Measurements from ENCODE around the gene C12orf75.
"Not testable (repeated sequence)": the region's sequence is repeated elsewhere in the genome, so short reads cannot be mapped to it uniquely, and the experiment has no call there.

C12orf75 gene

DNA sequence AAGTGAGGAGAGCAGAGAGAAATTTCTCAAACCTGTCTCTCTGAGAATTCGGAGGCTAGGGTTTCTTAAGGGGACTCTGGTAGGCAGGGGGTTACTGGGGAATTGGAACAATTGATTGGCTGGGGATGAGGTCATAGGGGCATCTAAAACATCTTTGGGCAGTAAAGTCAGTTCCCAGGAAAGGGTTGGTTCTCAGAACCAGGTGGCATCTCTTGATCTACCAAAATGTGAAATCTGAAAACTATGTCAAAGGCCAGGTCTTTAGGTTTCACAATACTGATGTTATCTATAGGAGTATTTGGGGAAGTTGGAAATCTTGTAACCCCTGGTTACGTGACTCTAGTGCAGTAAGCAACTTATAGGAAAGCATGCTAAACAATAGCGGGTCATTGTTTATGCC lies 6.9 kb downstream of the C12orf75 start:
- no peak for DNase-seq

GRCh38 chr12:105338966-105339365 lies 8.5 kb downstream of the C12orf75 start:
- DNase-seq = no peak

DNA sequence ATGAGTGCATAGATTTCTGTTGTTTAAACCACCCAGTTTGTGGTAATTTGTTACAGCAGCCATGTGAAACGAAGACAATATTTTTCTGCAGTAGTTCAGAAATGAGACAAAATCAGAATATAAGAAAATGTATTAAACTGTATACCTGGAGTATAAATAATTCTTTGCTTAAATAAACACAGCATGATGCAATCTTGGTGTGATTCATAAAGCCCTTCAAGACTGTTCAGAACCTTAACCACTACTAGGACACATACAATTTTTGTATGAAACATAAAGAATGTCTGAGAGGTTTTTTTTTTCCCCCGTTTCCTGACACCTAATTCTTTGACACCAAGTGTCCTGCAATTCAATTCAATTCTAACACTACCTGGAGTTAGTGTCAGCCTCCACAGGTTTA lies 10.5 kb downstream of the C12orf75 start:
- DNase-seq = no peak

- not testable (repeated sequence) for DNase-seq
Observed at GRCh38 chr12:105341620-105342019, 11.1 kb downstream of the C12orf75 start.

DNA sequence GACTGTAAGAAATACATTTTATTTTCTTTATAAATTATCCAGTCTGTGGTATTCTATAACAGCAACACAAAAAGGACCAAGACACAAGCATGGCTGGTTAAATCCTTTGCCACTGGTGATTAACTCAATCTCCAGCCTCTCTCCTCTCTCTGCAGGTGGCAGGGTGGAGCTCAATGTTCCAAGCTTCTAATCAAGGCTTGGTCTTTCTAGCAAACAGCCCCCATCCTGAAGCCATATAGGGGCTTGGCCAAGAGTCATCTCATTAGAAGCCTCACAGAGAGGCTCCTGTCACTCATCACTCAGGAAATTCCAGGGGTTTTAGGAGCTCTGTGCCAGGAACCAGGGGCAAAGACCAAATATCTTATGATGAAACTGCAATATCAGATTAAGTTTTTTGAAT lies 12.0 kb downstream of the C12orf75 start:
- DNase-seq = no peak

DNA sequence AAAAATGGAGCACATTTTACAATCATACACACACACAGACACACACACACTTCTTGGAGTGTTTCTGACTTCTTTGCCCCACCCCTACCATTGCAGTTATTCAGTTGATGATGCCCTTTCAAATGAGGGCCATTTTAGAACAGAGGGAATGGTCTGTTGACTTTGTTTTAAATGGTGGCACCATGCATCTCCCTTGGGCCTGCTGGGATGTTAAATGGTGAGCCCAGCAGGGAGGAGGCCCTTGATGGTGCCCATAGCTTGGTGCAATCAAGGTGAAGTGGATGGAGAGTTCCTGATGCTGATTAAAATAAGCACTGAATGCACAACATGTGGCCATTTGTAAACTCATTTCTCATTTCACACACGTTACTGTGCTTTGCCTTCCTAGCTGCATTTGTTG lies 13.3 kb downstream of the C12orf75 start:
- DNase-seq = no peak

DNA sequence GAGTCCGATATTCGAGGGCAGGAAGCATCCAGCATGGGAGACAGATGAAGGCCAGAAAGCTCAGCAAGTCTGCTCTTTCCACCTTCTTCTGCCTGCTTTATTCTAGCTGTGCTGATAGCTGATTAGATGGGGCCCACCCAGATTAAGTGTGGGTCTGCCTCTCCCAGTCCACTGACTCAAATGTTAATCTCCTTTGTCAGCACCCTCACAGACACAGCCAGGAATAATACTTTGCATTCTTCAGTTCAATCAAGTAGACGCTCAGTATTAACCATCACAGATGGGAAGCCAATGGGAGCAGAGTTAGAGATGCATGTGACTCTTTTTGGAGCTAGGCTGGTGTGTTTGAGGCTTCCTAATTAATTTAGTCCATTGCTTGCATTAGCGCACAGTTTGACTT lies 17.0 kb downstream of the C12orf75 start:
- no peak for DNase-seq

DNA sequence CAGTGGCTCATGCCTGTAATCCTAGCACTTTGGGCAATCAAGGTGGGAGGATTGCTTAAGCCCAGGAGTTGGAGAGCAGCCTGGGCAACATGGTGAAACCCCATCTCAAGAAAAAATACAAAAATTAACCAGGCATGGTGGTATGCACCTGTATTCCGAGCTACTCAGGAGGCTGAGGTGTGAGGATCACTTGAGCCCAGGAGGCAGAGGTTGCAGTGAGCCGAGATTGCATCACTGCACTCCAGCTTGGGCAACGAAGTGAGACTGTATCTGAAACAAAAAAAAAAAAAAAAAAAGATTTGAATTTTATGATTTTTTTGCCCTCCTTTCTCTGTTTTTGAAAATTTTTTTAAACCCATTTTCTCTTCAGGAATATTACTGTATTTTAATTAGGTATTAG lies 17.7 kb downstream of the C12orf75 start:
- DNase-seq = no peak

GRCh38 chr12:105348561-105348960 lies 18.1 kb downstream of the C12orf75 start:
- DNase-seq = no peak

DNA sequence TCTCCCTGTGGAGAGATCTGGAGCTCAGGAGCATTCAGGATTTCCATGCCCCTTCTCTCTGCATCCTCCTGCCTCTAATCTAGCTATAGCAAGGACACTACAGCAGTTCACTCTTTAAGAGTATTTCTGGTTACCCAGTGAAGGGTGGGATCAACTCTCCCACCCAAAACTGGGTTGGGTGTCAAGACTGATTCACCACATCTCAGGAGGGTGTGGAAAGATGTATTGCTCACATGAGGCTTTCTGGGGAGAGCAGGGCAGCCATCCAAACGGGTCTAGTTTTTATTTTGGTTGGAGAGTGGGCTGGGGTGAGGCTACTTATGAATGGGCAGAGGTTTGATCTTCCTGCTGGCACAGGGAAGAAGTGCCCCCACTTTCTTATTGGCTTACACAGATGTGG lies 18.6 kb downstream of the C12orf75 start:
- DNase-seq = no peak

GRCh38 chr12:105351523-105351922 lies 21.0 kb downstream of the C12orf75 start:
- no peak for DNase-seq

GRCh38 chr12:105352052-105352451 lies 21.6 kb downstream of the C12orf75 start:
- DNase-seq = no peak

- DNase-seq = no peak
Observed at GRCh38 chr12:105352940-105353635, 22.6 kb downstream of the C12orf75 start.

DNA sequence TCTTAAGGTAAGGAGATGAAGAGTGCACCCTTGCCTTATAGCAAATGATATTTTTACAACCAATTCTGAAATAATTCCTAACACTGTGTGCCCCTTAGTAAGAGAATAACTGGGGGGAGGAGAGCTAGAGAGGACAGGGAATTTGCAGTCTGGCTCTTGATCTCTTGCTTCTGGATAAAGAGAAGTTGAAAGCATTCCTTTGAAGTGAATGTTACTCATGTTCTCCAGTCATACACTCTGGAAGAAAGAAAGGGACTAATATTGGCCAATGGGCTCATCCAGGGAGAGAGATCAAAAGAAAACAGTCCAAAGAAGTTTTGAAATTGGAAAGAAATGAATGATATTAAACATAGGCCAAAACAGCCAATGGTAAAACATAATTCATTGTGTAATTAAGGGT lies 25.3 kb downstream of the C12orf75 start:
- DNase-seq = no peak

DNA sequence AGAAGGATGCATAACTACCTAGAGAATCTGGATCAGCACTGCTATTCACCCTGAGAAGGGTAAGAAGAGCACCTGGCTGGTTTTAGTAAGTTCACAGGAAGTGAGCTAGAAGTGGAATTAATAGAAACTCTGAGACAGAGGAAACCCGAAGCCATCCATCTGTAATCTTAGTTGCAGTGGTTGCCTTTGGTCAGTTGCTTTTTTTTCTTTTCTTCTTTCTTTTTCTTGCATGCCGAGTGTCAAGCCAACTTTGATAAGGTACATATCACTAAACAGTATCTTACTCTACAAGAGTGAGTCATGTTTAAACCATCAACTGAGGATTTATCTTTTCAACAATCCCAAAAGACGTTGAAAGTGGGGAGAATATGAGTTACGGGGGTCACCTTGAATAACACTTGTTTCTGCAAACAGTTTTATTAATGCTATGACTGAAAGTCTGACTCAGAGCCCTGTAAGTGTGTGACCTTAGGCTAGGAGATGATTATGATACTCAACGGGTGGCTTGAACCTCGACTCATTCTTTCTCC lies 26.7 kb downstream of the C12orf75 start:
- DNase-seq = no peak

DNA sequence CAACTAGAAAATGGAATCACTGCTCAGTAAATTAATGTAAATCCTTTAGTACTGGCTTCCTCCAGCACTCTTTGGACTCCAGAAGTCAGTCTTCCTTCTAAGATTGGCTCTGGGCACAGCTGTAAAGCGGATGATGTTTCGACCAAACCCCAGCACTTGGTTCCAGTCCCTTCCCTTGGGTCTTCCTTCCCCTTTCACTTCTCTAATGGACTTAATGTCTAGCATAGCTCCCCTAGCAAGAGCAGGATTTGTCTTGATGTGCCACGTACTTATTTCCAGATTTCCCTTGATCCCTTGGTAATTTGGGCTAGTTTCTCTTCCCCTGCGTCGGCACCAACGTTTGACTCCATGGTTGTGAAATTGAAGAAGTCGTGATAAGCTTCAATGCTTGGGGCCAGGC lies 28.3 kb downstream of the C12orf75 start:
- DNase-seq = peak; percentile 19

- no peak for DNase-seq
Observed at GRCh38 chr12:105359856-105360255, 29.4 kb downstream of the C12orf75 start.

DNA sequence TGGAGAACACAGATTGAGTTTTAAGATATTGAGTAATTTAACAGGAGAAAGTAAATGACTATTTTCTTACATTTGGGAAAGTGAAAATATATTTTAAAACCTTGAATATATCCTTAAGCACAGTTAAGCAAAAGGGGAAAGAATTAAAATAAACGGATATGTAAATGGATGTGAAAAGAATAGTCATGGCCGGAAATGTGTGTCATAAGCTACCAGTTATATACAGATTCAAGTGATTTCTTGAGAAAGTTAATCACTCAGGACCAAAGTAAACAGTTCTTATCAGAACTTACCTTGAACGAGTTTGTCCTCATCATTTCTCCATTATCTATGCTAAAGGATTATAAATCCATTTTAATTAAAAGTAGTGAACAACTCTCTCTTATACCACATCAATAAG lies 33.4 kb downstream of the C12orf75 start:
- no peak for DNase-seq

DNA sequence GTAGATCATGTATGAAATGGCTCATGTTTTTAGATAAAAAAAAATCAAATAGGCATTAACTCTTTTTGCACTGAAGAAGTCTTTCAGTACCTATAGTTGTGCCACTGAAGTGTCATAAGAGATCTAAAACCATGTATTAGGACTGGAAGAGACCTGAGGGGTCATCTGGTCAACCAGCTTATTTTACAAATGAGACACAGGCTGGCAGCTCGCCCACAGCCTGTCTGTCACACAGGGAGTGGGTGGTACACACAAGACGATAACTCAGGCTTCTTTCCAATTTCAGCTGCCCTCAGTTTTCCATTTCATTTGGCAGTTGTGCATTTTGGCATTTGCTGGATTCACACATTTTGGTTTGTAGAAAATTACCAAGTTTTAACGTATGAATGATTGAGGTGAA lies 34.7 kb downstream of the C12orf75 start:
- DNase-seq = no peak

DNA sequence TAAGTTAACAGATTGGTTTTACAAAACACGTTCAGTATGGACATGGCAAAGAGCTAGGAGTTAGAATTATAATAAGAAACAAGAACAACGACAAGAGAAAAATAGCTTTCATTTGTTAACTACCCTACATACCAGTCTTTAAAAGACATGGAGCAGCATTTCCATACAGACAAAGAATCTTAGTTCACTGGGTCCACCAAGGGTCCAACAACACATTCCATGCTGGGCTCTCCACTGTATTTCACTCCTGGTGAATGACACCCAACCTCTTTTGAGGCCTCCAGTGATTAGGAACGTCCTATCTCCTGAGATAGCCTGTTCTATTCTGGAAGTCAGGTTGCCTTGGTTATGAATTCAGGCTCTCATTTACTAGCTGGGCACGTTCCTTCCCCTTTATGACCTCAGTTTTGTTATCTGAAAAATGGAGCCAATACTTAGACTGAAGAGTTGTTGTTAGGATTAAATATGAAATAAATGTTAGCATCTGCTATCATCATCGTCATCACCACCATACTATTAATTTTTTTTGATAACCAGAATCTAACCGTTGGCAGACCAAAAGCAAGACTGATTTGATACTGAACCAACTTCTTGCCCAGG lies 37.7 kb downstream of the C12orf75 start:
- DNase-seq = no peak

GRCh38 chr12:105369014-105369413 lies 38.5 kb downstream of the C12orf75 start:
- no peak for DNase-seq

GRCh38 chr12:105374303-105374702 lies 43.8 kb downstream of the C12orf75 start:
- DNase-seq = no peak

GRCh38 chr12:105377077-105377476 lies 46.6 kb downstream of the C12orf75 start:
- DNase-seq = no peak

GRCh38 chr12:105378911-105379310 lies 48.4 kb downstream of the C12orf75 start:
- no peak for DNase-seq
